Measurements from ENCODE around the gene TRAK1.

GRCh38 chr3:42204867-42205599 is 113.9 kb downstream of the TRAK1 start:
- no peak for TF ChIP-seq GATA3 (IDR thresholded peaks at IDR 0.05; ENCODE audit: low read depth, low read length)
- TF ChIP-seq GATA2 (IDR thresholded peaks at IDR 0.05; ENCODE audit: low read depth, low read length) = no peak

All from SH-SY5Y (cell line).